HepG2 (cell line): ENCODE measurements around the gene RYR2. TPM values are rescaled to one million over a fixed set of nuclear protein-coding genes. Genes with fewer than 3 reads are reported as not detected.

Source experiments
- ATAC-seq: fragments of 200-7000 bp; cut with Tn5 transposase; 3 replicates; pipeline ENCODE4 v1.9.1; 2020; ENCODE audit warnings: mild to moderate bottlenecking, moderate library complexity
- BruUV-seq: library from RNA; stranded (reverse); fragments of 400-500 nt; replicated peaks from 2 replicates; lab custom pipeline; 2021; lab: Mats Ljungman, UMichigan
- CTCF ChIA-PET: fragments of 300-600 bp; formaldehyde crosslinking; extraction: SDS; loops from one replicate; lab custom pipeline; 2021; ENCODE audit warnings: low total read pairs, inconsistent platforms, low intra/inter-chr PET ratio; lab: Yijun Ruan, JAX
- POLR2A ChIA-PET: fragments of 350-600 bp; sonication (Branson Sonifier 250); formaldehyde crosslinking; loops from one replicate; lab custom pipeline; 2020; ENCODE audit warnings: antibody characterized with exemption, inconsistent platforms; lab: Yijun Ruan, JAX
- DNase-seq: peaks from one replicate; pipeline ENCODE4 v3.0.0-alpha.2; 2015; ENCODE audit warnings: low spot score
- FAIRE-seq: peaks from 3 replicates; lab custom pipeline; 2011; peaks lifted over from hg19 to GRCh38; lab: Jason Lieb, UNC
- H2AFZ ChIP-seq: one replicate; pipeline ENCODE4 v1.6.1; 2011; ENCODE audit warnings: low read length, inconsistent platforms
- H3K27ac ChIP-seq: fragments of 300-600 bp; 3 replicates; pipeline ENCODE4 v1.8.0; 2011; ENCODE audit warnings: mixed run types, mild to moderate bottlenecking, mixed read lengths, low read length, inconsistent platforms; ENCODE audit not compliant: insufficient read depth; ENCODE audit errors: extremely low read length
- H3K27me3 ChIP-seq, 2 experiments: fragments of 200-600 bp in 1 of 2; 2 replicates in 1 of 2; 3 replicates in 1 of 2; pipeline versions ENCODE4 v1.6.0 to v1.8.0; 2011; ENCODE audit warnings: low read length in 2 of 2, mild to moderate bottlenecking in 2 of 2, moderate library complexity in 2 of 2, inconsistent platforms in 1 of 2; ENCODE audit not compliant: insufficient read depth in 2 of 2, control insufficient read depth in 1 of 2
- H3K36me3 ChIP-seq, 2 experiments: fragments of 200-600 bp in 1 of 2; replicated peaks in 1 of 2; 2 replicates in 1 of 2; 3 replicates in 1 of 2; pipeline versions ENCODE4 v1.5.1 to v1.8.0; 2011; ENCODE audit warnings: low read length in 2 of 2, inconsistent platforms in 1 of 2; ENCODE audit not compliant: insufficient read depth in 2 of 2, control insufficient read depth in 1 of 2
- H3K4me1 ChIP-seq: 2 replicates; pipeline ENCODE4 v1.5.1; 2012; ENCODE audit warnings: low read length, inconsistent platforms; ENCODE audit not compliant: insufficient read depth
- H3K4me2 ChIP-seq: 2 replicates; pipeline ENCODE4 v1.6.0; 2011; ENCODE audit warnings: low read depth, low read length, inconsistent platforms
- H3K4me3 ChIP-seq, 3 experiments: fragments of 200-600 bp in 1 of 3; sonication (generic), shearing (Covaris generic) in 1 of 3; replicated peaks in 1 of 3; 2 replicates each; pipeline ENCODE4 v1.5.1; 2011 to 2016; ENCODE audit warnings: low read length in 3 of 3, inconsistent platforms in 2 of 3, low read depth in 2 of 3, mild to moderate bottlenecking in 2 of 3, control low read depth in 1 of 3, mixed read lengths in 1 of 3; ENCODE audit not compliant: insufficient read depth in 1 of 3
- H3K79me2 ChIP-seq: one replicate; pipeline ENCODE4 v1.6.1; 2011; ENCODE audit warnings: low read length, inconsistent platforms; ENCODE audit not compliant: insufficient read depth
- H3K9ac ChIP-seq: 2 replicates; pipeline ENCODE4 v1.6.0; 2011; ENCODE audit warnings: mild to moderate bottlenecking, low read depth, low read length, inconsistent platforms; ENCODE audit not compliant: insufficient read depth
- H3K9me3 ChIP-seq: 2 replicates; pipeline ENCODE4 v1.5.1; 2012; ENCODE audit warnings: mild to moderate bottlenecking, low read length
- H4K20me1 ChIP-seq: 2 replicates; pipeline ENCODE4 v1.6.0; 2011; ENCODE audit warnings: inconsistent platforms, mild to moderate bottlenecking, low read length, moderate library complexity; ENCODE audit not compliant: insufficient read depth
- FOXM1 ChIP-seq: sonication (generic); formaldehyde crosslinking; IDR thresholded peaks from 2 replicates; pipeline ENCODE4 v1.5.0; 2020; ENCODE audit warnings: missing genetic modification reagents
- RFX1 ChIP-seq: fragments of 450-650 bp; IDR thresholded peaks from 2 replicates; pipeline ENCODE4 v1.6.1; 2017
- RNF2 ChIP-seq: fragments of 450-650 bp; conservative IDR thresholded peaks from 2 replicates; pipeline ENCODE4 v1.6.1; 2016; ENCODE audit warnings: low read depth
- SUZ12 ChIP-seq: fragments of 150-350 bp; IDR thresholded peaks from 2 replicates; pipeline ENCODE4 v1.6.1; 2014; ENCODE audit warnings: low read depth, low read length
- TFDP1 ChIP-seq: IDR thresholded peaks from 2 replicates; pipeline ENCODE4 v1.6.1; 2016; ENCODE audit warnings: missing compliant biosample characterization, missing genetic modification reagents, borderline replicate concordance
- TMF1 ChIP-seq: sonication (generic); formaldehyde crosslinking; IDR thresholded peaks from 2 replicates; pipeline ENCODE4 v1.8.1; 2022; ENCODE audit warnings: low read depth, missing genetic modification reagents
- ZNF256 ChIP-seq: sonication (generic); formaldehyde crosslinking; conservative IDR thresholded peaks from 2 replicates; pipeline ENCODE4 v1.4.0; 2020; ENCODE audit warnings: missing genetic modification reagents
- ZNF460 ChIP-seq: sonication (generic); formaldehyde crosslinking; IDR thresholded peaks from 2 replicates; pipeline ENCODE4 v1.5.1; 2020; ENCODE audit warnings: missing genetic modification reagents, mild to moderate bottlenecking, borderline replicate concordance
- ZNF556 ChIP-seq: sonication (generic); formaldehyde crosslinking; IDR thresholded peaks from 2 replicates; pipeline ENCODE4 v1.4.0; 2020; ENCODE audit warnings: mild to moderate bottlenecking, missing genetic modification reagents, borderline replicate concordance
- ZNF749 ChIP-seq: sonication (generic); formaldehyde crosslinking; IDR thresholded peaks from 2 replicates; pipeline ENCODE4 v1.8.0; 2022; ENCODE audit warnings: mild to moderate bottlenecking, missing genetic modification reagents, moderate library complexity, borderline replicate concordance
- ZNF773 ChIP-seq: sonication (generic); formaldehyde crosslinking; IDR thresholded peaks from 2 replicates; pipeline ENCODE4 v1.4.0; 2020; ENCODE audit warnings: missing genetic modification reagents, borderline replicate concordance
- ZNF792 ChIP-seq: IDR thresholded peaks from 2 replicates; pipeline ENCODE4 v1.6.1; 2016
- WGBS: methylation state at CpG from one replicate; pipeline ENCODE4 v1.1.6; 2017; ENCODE audit warnings: low lambda C conversion rate; 5-methylcytosine and 5-hydroxymethylcytosine counted together
- in situ Hi-C: cut with HindIII; loops from 2 replicates; pipeline ENCODE4 v1.10.0; 2017; ENCODE audit warnings: low pct_unique_long_range_greater_than_20kb; ENCODE audit not compliant: extremely low pct_ligation_motif_present
- intact Hi-C: fragments of 100-400 bp; cut with micrococcal nuclease; formaldehyde crosslinking; loops from one replicate; pipeline ENCODE4 v1.10.0; 2022; ENCODE audit not compliant: unreplicated experiment
- polyA plus RNA-seq, 8 experiments: library from polyadenylated mRNA; depleted of rRNA in 3 of 8; stranded (reverse) in 7 of 8; unstranded in 1 of 8; fragments of >200 nt; fragmentation: Illumina TruSeq in 4 of 8; extraction: Trizol in 4 of 8; gene quantifications; 2 replicates each; pipeline versions ENCODE4 v1.2.1 to v1.2.3, GENCODE V29; 2011 to 2016; ENCODE audit warnings: low read depth in 4 of 8, missing spikeins in 1 of 8, mixed read lengths in 1 of 8; ENCODE audit not compliant: insufficient read depth in 1 of 8
- total RNA-seq, 5 experiments: library from RNA; depleted of rRNA; stranded (reverse); fragments of >200 nt; fragmentation: Illumina TruSeq; extraction: Trizol; gene quantifications; 2 replicates each; pipeline ENCODE4 v1.2.3, GENCODE V29; 2016; ENCODE audit warnings: low read depth in 1 of 5
- TF ChIP-seq, protein P1 (sequence below): sonication (generic); formaldehyde crosslinking; IDR thresholded peaks from 2 replicates; pipeline ENCODE4 v1.9.0; 2021; ENCODE audit warnings: missing genetic modification reagents, borderline replicate concordance

The RYR2 gene
- total and polyA plus RNA-seq, 2 of the 13 experiments (the other 11 are each of a cell fraction or from before 2014, with no cell fraction given): not detected

- no TSS peak for BruUV-seq
- no peak for TF ChIP-seq TFDP1 (CRISPR knock-in tag)
- TF ChIP-seq TMF1: no peak
- TF ChIP-seq RFX1: no peak
- no peak for TF ChIP-seq FOXM1 (CRISPR knock-in tag)
- TF ChIP-seq SUZ12: no peak
- no peak for TF ChIP-seq ZNF792 (CRISPR knock-in tag)
- no peak for TF ChIP-seq ZNF773 (CRISPR knock-in tag)
- Histone ChIP-seq H3K36me3 (no peaks in the 10 kb centered on the region), H3K9me3 (no peaks in the 10 kb centered on the region), H2AFZ (no peak overlapping the region), H3K27ac (no peak overlapping the region), H3K4me2 (no peak overlapping the region), H3K4me1 (no peaks in the 10 kb centered on the region), H3K27me3 (peaks cover 0 to 8% of the 10 kb centered on the region in 2 experiments; a peak in 1 of 5 replicates), H3K4me3 (no peak overlapping the region), H4K20me1 (no peaks in the 10 kb centered on the region), H3K79me2 (no peaks in the 10 kb centered on the region), H3K9ac (no peak overlapping the region)
- ATAC-seq (no peak), FAIRE-seq (no peak), DNase-seq (no peak)
- intact Hi-C loops (no loop called here), in situ Hi-C loops (no loop called here)
- WGBS: 25% methylated on average over 5 of the region's 7 CpGs
- POLR2A ChIA-PET: no interaction called here
- CTCF ChIA-PET: no interaction called here
Observed at GRCh38 chr1:237032029-237032428, 10.0 kb upstream of the RYR2 start.

GRCh38 chr1:237033061-237033460, 8.9 kb upstream of the RYR2 start:
- no peaks in the 10 kb centered on the region for H4K20me1 ChIP-seq

More at GRCh38 chr1:237033061-237033460, 8.9 kb upstream of the RYR2 start:
- ATAC-seq: no peak
- Histone ChIP-seq H2AFZ (no peak overlapping the region), H3K36me3 (no peaks in the 10 kb centered on the region), H3K4me2 (no peak overlapping the region), H3K4me3 (no peak overlapping the region), H3K79me2 (no peaks in the 10 kb centered on the region), H3K27me3 (peaks cover 0 to 8% of the 10 kb centered on the region in 2 experiments; a peak in 1 of 5 replicates), H3K4me1 (no peaks in the 10 kb centered on the region), H3K9me3 (no peaks in the 10 kb centered on the region), H3K27ac (no peak overlapping the region), H3K9ac (no peak overlapping the region)
- POLR2A ChIA-PET: no interaction called here
- in situ Hi-C loops: no loop called here
- FAIRE-seq: no peak
- intact Hi-C loops: no loop called here
- no TSS peak for BruUV-seq
- no peak for DNase-seq
- TF ChIP-seq ZNF256 (CRISPR knock-in tag): no peak
- no peak for TF ChIP-seq ZNF460 (CRISPR knock-in tag)
- no peak for TF ChIP-seq ZNF556 (CRISPR knock-in tag)
- TF ChIP-seq ZNF749: no peak
- TF ChIP-seq, protein P1, sequence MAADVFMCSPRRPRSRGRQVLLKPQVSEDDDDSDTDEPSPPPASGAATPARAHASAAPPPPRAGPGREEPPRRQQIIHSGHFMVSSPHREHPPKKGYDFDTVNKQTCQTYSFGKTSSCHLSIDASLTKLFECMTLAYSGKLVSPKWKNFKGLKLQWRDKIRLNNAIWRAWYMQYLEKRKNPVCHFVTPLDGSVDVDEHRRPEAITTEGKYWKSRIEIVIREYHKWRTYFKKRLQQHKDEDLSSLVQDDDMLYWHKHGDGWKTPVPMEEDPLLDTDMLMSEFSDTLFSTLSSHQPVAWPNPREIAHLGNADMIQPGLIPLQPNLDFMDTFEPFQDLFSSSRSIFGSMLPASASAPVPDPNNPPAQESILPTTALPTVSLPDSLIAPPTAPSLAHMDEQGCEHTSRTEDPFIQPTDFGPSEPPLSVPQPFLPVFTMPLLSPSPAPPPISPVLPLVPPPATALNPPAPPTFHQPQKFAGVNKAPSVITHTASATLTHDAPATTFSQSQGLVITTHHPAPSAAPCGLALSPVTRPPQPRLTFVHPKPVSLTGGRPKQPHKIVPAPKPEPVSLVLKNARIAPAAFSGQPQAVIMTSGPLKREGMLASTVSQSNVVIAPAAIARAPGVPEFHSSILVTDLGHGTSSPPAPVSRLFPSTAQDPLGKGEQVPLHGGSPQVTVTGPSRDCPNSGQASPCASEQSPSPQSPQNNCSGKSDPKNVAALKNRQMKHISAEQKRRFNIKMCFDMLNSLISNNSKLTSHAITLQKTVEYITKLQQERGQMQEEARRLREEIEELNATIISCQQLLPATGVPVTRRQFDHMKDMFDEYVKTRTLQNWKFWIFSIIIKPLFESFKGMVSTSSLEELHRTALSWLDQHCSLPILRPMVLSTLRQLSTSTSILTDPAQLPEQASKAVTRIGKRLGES: no peak
- no peak for TF ChIP-seq RNF2
- CTCF ChIA-PET: no interaction called here
- WGBS: 1% methylated on average over 4 of the region's 4 CpGs
